Neural progenitor cell (in vitro differentiated cells): Measurements from ENCODE around the gene CTDSP2. TPM values are rescaled to one million over a fixed set of nuclear protein-coding genes. Genes with fewer than 3 reads are reported as not detected.

Source experiments
- DNase-seq: peaks from one replicate; pipeline ENCODE4 v3.0.0-alpha.2; 2016; ENCODE audit warnings: low spot score
- H2AFZ ChIP-seq: fragments of 200-600 bp; sonication (generic); replicated peaks from 2 replicates; pipeline ENCODE4 v1.6.1; 2016; ENCODE audit warnings: antibody characterized with exemption
- H3F3A ChIP-seq: fragments of 200-600 bp; sonication (generic); 2 replicates; pipeline ENCODE4 v1.6.1; 2016; ENCODE audit warnings: antibody characterized with exemption, low read depth
- H3K27ac ChIP-seq: fragments of 200-600 bp; sonication (generic); 2 replicates; pipeline ENCODE4 v1.5.1; 2016; ENCODE audit warnings: mild to moderate bottlenecking
- H3K27me3 ChIP-seq: fragments of 200-600 bp; sonication (generic); 2 replicates; pipeline ENCODE4 v1.6.1; 2016; ENCODE audit warnings: mild to moderate bottlenecking, moderate library complexity
- H3K36me3 ChIP-seq: fragments of 200-600 bp; sonication (generic); 2 replicates; pipeline ENCODE4 v1.5.1; 2016
- H3K4me1 ChIP-seq: fragments of 200-600 bp; sonication (generic); 2 replicates; pipeline ENCODE4 v1.6.1; 2016; ENCODE audit warnings: mixed run types
- H3K4me2 ChIP-seq: fragments of 200-600 bp; sonication (generic); 2 replicates; pipeline ENCODE4 v1.6.1; 2016
- H3K4me3 ChIP-seq: fragments of 200-600 bp; sonication (generic); 2 replicates; pipeline ENCODE4 v1.5.1; 2016
- H3K79me2 ChIP-seq: fragments of 200-600 bp; sonication (generic); 2 replicates; pipeline ENCODE4 v1.6.1; 2016; ENCODE audit warnings: low read depth
- H3K9ac ChIP-seq: fragments of 200-600 bp; sonication (generic); 2 replicates; pipeline ENCODE4 v1.6.1; 2016
- H3K9me3 ChIP-seq: fragments of 200-600 bp; sonication (generic); 2 replicates; pipeline ENCODE4 v1.5.1; 2016; ENCODE audit warnings: low read depth
- H4K20me1 ChIP-seq: fragments of 200-600 bp; sonication (generic); 2 replicates; pipeline ENCODE4 v1.6.1; 2016; ENCODE audit warnings: low read depth
- H3K27ac Mint-ChIP-seq: 3 replicates; pipeline ENCODE4 v1.8.0; 2021; ENCODE audit warnings: mixed read lengths
- H3K27me3 Mint-ChIP-seq: 2 replicates; pipeline ENCODE4 v1.8.0; 2022; ENCODE audit warnings: low read depth, mild to moderate bottlenecking, inconsistent platforms, moderate library complexity, mixed read lengths; ENCODE audit not compliant: insufficient read depth
- H3K36me3 Mint-ChIP-seq: 3 replicates; pipeline ENCODE4 v1.8.0; 2021; ENCODE audit warnings: mixed read lengths
- H3K4me1 Mint-ChIP-seq: 3 replicates; pipeline ENCODE4 v1.8.0; 2021; ENCODE audit warnings: mixed read lengths
- H3K4me3 Mint-ChIP-seq: 3 replicates; pipeline ENCODE4 v1.8.0; 2021; ENCODE audit warnings: mild to moderate bottlenecking, moderate library complexity, mixed read lengths
- H3K9me3 Mint-ChIP-seq: 3 replicates; pipeline ENCODE4 v1.8.0; 2020; ENCODE audit warnings: mixed read lengths
- EZH2 ChIP-seq: fragments of 200-600 bp; sonication (generic); IDR thresholded peaks from 2 replicates; pipeline ENCODE4 v1.6.1; 2017; ENCODE audit warnings: antibody characterized with exemption, mild to moderate bottlenecking, moderate library complexity
- EZH2phosphoT487 ChIP-seq: fragments of 200-600 bp; sonication (generic); IDR thresholded peaks from 2 replicates; pipeline ENCODE4 v1.6.1; 2017; ENCODE audit warnings: antibody characterized with exemption
- total RNA-seq: library from RNA; depleted of rRNA; stranded (reverse); fragments of >200 nt; gene quantifications from 2 replicates; pipeline ENCODE4 v1.2.3, GENCODE V29; 2015; ENCODE audit warnings: low replicate concordance
- TF ChIP-seq, protein P1 (sequence below): fragments of 200-600 bp; sonication (generic); IDR thresholded peaks from 2 replicates; pipeline ENCODE4 v1.5.1; 2017; ENCODE audit warnings: antibody characterized with exemption, mild to moderate bottlenecking

CTDSP2 gene
- total RNA-seq, 1 donor from 2014 or later: 43.6 TPM

DNA sequence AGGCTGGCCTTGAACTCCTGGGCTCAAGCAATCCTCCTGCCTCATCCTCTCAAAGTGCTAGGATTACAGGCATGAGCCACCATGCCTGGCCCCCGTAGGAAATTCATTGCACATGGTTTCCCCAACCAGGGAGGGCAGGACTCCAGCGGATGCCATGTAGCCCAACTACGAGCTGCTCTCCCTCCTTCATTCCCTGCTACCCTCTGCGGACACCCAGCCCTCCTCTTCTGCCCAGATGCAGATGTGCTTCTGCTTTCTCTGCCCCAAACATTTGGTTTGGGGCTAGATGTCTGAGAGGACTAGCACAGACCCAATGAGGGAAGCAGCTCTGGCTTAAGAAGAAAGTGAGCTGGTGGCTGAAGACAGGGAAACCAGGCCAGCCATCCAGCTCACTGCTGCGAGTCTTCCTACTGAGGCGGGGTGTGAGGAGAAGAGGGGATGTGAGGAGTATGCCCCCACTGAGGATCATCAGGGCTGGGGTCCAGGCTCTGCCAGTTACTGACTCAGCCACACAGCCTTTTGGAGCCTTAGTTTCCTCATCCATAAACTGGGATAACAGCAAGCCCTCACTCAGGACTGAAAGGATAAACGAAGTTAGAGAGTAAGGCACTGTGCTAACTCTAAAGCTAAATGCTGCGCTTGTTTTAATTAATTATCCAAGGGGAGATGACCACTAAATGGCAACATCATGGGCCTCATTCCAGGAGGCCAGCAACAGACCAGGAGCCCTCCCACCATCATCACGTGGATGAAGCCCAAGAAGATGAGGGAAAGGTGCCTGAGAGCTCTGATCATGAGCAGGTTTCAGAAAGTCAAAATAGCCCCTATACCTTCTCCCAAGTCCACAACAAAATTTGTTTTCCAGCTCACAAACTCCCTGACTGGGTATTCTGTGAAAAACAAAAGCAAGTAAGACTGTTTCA lies 10.9 kb downstream of the CTDSP2 start:
- Mint-ChIP-seq H3K36me3 (peaks cover 3% of the 10 kb centered on the region), H3K9me3 (no peaks in the 10 kb centered on the region), H3K27ac (no peak overlapping the region), H3K4me1 (peaks cover 83% of the 10 kb centered on the region), H3K4me3 (peak overlapping the region; percentile 54), H3K27me3 (peaks cover 7% of the 10 kb centered on the region)
- Histone ChIP-seq H3K9ac (no peak overlapping the region), H3K79me2 (peaks cover 97% of the 10 kb centered on the region), H3K27me3 (no peaks in the 10 kb centered on the region), H3K4me2 (peak overlapping the region; percentile 58), H3K9me3 (no peaks in the 10 kb centered on the region), H3K36me3 (no peaks in the 10 kb centered on the region), H4K20me1 (peaks cover 100% of the 10 kb centered on the region), H3K4me3 (no peak overlapping the region), H2AFZ (no peak overlapping the region), H3F3A (peaks cover 77% of the 10 kb centered on the region), H3K4me1 (peaks cover 82% of the 10 kb centered on the region), H3K27ac (peak overlapping the region; percentile 64)
- no peak for DNase-seq
- TF ChIP-seq EZH2phosphoT487 (no peak), EZH2 (no peak)
- TF ChIP-seq, protein P1, sequence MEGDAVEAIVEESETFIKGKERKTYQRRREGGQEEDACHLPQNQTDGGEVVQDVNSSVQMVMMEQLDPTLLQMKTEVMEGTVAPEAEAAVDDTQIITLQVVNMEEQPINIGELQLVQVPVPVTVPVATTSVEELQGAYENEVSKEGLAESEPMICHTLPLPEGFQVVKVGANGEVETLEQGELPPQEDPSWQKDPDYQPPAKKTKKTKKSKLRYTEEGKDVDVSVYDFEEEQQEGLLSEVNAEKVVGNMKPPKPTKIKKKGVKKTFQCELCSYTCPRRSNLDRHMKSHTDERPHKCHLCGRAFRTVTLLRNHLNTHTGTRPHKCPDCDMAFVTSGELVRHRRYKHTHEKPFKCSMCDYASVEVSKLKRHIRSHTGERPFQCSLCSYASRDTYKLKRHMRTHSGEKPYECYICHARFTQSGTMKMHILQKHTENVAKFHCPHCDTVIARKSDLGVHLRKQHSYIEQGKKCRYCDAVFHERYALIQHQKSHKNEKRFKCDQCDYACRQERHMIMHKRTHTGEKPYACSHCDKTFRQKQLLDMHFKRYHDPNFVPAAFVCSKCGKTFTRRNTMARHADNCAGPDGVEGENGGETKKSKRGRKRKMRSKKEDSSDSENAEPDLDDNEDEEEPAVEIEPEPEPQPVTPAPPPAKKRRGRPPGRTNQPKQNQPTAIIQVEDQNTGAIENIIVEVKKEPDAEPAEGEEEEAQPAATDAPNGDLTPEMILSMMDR: no peak

DNA sequence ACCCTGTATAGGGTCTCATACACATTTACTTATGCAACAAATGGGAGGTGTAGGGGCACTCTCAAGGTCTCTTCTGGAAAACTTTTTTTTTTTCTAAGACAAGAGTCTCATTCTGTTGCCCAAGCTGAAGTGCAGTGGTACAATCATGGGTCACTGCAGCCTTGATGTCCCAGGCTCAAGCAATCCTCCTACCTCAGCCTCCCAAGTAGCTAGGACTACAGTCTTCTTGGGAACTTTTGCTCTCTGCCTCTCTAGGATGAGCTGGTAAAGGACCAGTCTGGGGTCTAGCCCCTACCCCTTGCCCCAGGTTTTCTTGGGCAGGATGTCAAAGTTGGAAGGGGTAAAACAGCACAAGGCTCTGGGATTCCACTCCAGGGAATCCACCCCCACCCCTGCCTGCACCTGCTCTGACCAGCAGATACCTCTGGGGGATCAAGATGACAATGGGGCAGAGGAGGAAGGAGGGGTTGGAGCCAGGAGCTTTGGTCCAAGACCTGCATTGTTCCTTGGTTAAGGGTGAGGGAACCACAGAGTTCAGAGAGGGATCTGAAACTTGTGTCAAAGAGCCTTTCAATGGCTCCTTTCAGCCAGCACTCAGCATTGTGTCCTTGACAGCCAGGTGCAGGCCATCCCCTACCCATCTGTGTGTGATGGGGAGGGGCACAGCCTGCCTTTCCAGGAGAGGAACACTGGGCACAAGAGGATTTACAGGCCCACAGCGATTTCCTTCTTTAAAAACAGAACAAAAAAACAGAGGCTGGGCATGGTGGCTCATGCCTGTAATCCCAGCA lies 12.2 kb downstream of the CTDSP2 start:
- no peaks in the 10 kb centered on the region for H3K36me3 ChIP-seq
- Mint-ChIP-seq H3K27ac (no peak overlapping the region), H3K9me3 (no peaks in the 10 kb centered on the region), H3K36me3 (peaks cover 5% of the 10 kb centered on the region), H3K4me3 (no peak overlapping the region), H3K27me3 (peaks cover 7% of the 10 kb centered on the region), H3K4me1 (peaks cover 74% of the 10 kb centered on the region)
- H2AFZ ChIP-seq: no peak overlapping the region
- H3K4me1 ChIP-seq: peaks cover 76% of the 10 kb centered on the region
- no peaks in the 10 kb centered on the region for H3K9me3 ChIP-seq
- no peaks in the 10 kb centered on the region for H3K27me3 ChIP-seq
- DNase-seq: peak; percentile 86
- peaks cover 97% of the 10 kb centered on the region for H3K79me2 ChIP-seq
- H3F3A ChIP-seq: peaks cover 76% of the 10 kb centered on the region
- no peak overlapping the region for H3K4me3 ChIP-seq
- peak overlapping the region; percentile 87 for H3K27ac ChIP-seq
- H3K4me2 ChIP-seq: peak overlapping the region; percentile 58
- no peak overlapping the region for H3K9ac ChIP-seq
- TF ChIP-seq EZH2phosphoT487: no peak
- no peak for TF ChIP-seq EZH2
- TF ChIP-seq, protein P1: no peak
- H4K20me1 ChIP-seq: peaks cover 100% of the 10 kb centered on the region

DNA sequence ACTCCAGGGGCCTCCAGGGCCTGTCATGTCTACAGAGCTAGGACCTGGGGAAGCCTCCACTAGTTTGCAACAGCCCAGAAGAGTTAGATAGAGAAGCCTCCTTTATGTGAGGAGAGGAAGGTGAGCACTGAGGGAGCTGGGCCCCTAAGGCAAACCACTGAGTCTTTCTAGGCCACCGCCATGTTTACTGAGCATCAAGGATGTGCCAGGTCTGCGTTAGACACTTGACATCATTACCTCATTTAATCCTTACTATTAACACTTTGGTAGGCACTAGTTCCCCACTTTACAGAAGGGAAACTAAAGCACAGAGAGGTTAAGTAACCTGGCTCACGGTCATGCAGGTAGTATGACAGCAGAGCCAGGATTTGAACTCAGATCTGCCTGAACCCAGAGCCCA lies 12.9 kb downstream of the CTDSP2 start:
- Histone ChIP-seq H3K4me3 (no peak overlapping the region), H3K4me1 (peaks cover 70% of the 10 kb centered on the region), H2AFZ (no peak overlapping the region), H4K20me1 (peaks cover 99% of the 10 kb centered on the region), H3K4me2 (peak overlapping the region; percentile 58), H3K9me3 (no peaks in the 10 kb centered on the region), H3F3A (peaks cover 70% of the 10 kb centered on the region), H3K79me2 (peaks cover 92% of the 10 kb centered on the region), H3K9ac (no peak overlapping the region), H3K27me3 (no peaks in the 10 kb centered on the region), H3K36me3 (no peaks in the 10 kb centered on the region), H3K27ac (peak overlapping the region; percentile 87)
- H3K9me3 Mint-ChIP-seq: no peaks in the 10 kb centered on the region
- peak overlapping the region; percentile 39 for H3K4me3 Mint-ChIP-seq
- peaks cover 7% of the 10 kb centered on the region for H3K36me3 Mint-ChIP-seq
- peaks cover 68% of the 10 kb centered on the region for H3K4me1 Mint-ChIP-seq
- TF ChIP-seq, protein P1: no peak
- H3K27ac Mint-ChIP-seq: peak overlapping the region; percentile 76
- DNase-seq: no peak
- H3K27me3 Mint-ChIP-seq: peaks cover 7% of the 10 kb centered on the region
